HG03060 (cell line): ENCODE measurements around the gene KPNB1.

Experiments
- ATAC-seq: cut with Tn5 transposase; IDR thresholded peaks from one replicate; pipeline ENCODE4 v1.9.1; 2021; ENCODE audit warnings: low read depth, moderate number of reproducible peaks; ENCODE audit not compliant: unreplicated experiment

The KPNB1 gene

DNA sequence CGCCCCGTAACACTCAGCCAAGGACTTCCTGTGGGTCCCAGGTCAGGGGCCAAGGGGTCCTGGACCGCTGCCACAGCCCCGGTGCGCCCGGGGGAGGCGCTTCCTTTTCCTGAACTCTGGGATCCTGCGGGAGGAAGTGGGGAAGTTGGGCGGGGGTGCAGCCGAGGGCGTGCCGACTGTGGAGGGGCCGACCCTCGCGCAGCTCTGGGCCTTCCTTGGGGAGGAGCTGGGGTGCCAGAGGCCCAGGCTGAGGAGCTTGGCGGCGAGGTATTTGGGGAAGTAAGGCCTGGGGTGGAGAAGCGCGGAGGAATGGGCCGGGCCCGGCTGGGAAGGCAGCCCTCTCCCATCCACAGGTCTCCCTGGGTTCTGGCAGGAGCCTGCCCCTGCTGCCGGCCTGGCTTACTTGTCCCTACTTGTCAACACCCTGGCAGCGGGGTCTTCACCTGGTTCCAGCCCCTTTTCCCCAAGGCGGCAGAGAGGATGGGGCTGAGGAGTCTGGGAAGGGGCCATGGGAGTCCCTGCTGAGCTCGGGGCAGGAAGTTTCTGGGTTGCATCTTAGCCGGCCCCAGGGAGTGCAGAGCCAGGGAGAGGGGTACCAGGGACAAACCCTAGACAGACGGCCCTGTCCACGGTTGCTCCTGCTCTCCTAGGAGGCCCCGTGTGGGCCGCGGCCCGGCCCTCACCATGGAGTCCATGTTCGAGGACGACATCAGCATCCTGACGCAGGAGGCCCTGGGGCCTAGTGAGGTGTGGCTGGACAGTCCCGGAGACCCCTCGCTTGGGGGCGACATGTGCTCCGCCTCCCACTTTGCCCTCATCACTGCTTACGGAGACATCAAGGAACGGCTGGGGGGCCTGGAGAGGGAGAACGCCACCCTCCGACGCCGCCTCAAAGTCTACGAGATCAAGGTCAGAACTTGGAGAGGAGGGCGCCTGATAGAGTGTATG, 46.0 kb downstream of the KPNB1 start:
- no peak for ATAC-seq

DNA sequence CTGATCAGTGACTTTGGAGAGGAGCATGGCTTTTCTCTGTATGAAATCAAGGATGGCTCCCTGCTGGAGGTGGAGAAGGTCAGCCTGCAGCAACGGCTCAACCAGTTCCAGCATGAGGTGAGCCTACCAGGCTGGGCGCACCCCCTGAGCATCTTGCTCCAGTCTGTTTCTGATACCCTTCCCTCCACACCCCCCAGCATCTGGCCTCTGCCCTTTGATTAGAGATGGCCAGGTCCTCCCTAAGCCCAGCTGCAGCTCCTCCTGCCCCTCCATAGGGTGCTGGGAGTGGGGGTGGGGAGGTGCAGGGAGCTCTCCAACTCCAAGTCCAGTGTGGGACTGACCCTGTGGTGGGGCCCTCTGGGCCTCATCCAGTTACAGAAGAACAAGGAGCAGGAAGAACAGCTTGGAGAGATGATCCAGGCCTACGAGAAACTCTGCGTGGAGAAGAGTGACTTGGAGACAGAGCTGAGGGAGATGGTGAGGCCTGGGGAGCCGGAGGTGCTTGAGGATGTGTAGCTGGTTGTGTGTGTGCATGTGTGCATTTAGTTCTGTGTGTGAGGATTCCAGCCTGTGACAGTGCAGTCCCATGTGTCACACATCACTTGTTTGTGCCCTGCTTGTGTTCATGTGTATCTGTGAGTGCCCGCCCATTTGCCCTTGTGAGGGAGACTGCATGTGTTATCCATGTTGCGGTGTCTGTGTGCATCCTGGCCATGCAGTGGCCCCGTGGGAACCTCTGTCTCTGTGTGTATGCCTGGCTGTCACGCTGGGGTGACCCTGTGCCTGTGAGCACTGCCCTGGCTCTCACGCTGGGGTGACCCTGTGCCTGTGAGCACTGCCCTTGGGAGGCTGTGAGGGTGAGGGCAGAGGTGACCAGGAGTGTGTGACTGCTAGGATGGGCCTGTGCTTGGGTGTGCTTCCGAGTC, 47.3 kb downstream of the KPNB1 start:
- ATAC-seq, result no peak

DNA sequence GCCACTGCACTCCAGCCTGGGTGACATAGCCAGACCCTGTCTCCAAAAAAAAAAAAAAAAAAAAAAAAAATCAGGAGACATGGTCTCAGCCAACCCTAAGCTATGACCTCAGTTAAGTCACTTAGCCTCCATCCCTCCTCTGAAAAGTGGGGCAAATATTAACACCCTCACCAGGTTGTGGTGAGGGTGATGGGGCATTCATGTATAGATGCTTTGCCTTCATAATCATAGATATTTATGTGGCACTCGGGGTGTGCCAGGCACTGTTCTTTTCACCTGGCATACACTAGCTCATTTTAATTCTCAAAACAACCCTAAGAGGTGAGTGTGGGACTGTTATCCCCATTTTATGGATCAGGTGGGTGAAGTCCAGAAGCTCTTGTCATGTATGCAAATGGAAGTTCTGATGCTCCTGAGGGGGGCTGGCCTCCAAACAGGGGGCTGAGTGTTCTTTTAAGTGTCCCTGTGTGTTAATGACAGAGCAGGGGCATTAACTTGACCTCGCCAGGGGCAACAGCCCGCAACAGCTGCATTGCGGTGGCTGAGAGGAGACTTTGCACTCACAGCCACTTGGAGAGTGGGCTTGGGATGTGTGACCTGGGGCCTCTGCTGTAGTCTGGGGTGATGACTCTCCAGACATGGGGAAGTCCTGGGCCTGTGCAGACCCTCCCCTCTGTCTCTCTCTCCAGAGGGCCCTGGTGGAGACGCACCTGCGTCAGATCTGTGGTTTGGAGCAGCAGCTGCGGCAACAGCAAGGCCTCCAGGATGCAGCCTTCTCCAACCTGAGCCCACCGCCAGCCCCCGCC, 48.4 kb downstream of the KPNB1 start:
- no peak for ATAC-seq

DNA sequence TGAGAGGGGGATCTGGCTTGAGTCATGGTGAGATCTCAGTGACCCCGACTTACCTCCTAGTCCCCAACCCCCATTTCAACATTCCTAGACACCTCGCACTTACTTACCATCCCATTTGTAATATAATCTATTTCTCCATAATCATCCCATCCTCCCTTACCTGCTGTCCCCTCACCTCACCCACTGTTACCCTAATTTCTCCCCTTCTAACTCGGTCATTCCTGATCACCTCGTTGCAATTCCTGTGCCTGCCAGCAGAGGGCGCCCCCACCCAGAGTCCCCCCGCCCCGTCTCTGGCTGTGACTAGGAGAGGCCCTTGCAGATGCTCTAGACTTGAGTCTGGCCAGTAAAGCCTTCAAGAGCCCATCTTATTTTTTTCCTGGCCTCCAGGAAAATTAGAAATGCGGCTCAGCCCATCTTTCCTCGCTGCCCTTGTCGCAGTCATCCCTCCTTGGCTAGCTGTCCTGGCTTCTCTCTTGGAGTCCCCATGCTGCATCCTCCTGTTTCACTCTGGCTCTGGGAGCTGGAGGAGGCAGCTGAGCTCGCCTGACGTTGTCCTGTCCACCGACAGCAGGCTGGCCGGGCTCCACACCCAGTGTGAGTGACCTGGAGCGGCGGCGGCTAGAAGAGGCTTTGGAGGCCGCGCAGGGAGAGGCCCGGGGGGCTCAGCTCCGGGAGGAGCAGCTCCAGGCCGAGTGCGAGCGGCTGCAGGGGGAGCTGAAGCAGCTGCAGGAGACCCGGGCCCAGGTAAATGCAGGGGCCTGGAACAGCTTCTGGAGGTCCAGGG, 49.2 kb downstream of the KPNB1 start:
- ATAC-seq, result no peak

DNA sequence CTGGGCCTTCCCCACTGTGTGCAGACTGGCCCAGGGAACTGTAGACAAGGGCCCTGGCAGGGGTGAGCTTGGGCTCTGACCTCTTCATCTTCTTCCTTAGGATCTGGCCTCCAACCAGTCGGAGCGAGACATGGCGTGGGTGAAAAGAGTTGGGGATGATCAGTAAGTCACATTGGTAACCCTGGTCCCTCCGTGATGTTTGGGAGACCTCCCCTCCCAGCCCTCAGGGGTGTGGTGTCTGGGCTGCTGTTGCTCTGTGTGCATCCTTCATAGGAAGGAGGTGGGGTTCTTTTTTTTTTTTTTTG, 49.8 kb downstream of the KPNB1 start:
- ATAC-seq, result no peak

DNA sequence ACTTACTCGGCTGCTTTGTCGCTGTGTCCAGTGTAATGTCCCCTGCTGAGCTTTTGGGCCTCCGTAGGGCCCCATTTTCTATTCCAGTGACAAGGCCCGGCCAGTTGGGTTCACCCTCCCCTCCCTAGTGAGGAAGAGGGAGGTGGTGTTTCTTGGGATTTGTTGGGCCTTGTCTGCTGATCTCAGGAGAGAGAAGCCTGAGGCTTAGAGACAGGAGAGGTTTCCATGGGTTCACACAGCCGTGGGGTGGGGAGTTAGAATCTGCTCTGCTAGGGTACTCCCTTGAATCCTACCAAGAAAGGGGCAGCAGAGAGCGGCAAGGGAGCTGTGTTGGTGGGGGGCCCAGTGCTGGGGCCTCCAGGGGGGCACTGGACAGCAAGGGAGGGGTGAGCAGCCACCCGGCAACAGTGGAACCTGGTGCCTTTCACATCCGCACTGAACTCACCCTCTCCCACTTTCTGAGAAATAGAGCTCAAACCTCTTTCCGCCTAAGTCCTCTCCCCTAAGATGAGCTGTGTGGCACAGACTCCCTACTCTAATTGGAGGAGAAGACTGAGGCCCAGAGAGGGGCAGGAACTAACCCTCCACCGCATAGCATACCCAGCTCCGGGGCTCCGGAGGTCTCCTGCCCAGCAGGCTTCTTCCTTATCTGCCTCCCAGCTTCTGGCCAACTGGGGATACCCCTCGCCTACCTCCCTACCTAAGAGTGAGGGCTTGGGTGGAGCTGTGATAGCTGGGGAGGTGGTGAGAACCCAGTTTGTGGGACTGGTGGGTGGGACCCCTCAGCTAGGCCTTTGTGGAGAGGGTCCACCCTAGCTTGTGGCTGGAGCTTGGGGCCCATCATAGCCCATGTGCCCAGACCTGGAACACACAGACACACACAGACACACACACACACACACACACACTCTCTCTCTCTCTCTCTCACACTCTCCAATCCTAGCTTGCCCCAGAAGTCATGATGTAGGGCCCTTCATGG, 51.0 kb downstream of the KPNB1 start:
- ATAC-seq, result no peak

DNA sequence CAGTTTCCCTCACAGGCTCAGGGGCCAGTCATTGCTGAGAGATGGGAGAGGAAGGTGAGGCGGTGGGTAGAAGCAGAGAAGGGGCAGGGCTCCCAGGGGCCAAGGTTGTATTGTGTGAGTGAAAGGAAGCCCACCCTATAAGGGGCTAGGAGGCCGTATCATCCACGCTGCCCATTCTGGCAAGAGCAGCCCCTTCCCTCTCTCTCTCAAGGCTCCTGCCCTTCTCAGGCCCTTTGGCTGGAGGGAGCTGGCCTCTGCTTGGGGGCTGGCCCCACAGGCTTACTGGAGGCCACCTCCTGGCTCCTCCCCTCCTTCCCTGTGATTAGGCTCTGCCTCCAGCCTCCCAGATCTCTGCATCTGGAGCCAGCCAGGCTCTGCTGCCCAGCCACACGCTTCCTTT, 51.9 kb downstream of the KPNB1 start:
- ATAC-seq, result no peak

DNA sequence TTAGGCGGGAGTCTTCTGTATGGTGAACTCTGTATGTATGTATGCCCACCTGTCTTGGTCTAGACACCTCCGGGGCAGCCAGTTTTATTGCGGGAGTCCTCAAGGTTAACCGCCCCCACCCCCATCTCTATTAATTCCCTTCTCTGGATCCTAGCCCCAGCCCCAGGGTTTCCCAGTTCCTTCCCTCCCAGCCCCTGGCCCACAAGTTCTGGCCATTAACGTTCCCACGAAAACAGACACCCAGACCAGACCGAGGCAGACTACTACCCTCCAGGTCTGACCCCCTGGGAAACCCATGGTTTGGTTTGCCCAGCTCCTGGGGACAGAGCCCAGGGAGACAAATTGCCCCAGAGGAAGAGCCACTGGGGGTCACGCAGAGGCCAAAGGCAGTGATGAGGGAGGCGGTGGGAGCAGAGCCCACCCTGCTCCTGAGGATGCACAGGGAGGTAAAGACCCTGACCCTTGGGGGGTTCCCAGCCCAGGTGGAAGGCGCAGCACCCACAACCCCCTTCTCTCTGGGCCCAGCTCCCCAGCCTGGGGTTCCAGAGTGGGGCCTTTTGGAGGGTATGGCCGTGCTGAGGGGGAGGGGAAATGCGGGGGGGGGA, 52.8 kb downstream of the KPNB1 start:
- ATAC-seq, result no peak

DNA sequence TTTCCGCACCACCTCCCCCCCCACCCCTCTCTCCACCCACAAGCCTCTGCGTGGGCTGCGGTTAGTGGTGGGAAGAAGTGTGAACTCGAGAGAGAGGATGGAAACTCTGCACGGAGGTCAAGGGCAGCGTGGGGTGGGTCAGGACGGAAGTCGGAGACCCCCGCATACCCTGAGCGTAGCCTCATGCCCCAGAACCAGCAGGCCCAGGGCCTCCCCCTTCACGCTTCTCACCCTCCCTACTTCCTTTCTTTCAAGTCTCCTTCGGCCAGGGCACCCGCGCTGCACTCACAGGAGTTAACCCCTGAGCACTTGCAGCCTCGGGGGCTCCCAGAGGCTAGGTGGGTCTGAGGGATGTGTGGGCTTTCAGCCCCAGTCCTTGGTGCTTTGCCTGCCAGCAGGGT, 53.5 kb downstream of the KPNB1 start:
- no peak for ATAC-seq

DNA sequence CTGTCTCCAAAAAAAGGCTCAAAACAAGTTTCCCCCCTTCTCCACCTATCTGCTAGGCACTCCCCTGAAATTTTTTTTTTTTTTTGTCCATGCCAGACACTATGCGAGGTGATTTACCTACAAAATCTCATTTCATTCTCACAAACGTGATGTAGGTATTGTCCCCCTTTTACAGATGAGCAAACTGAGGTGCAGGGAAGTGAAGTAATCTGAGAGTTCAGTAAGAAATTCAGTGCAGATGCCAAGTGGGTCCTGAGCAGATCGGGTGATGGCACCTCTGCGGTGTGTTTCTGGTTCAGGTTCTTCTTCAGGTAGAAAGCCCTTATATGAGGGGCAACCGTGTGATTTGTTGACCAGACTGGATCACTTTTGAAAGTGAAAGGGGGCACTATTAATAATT, 54.0 kb downstream of the KPNB1 start:
- ATAC-seq, result no peak

DNA sequence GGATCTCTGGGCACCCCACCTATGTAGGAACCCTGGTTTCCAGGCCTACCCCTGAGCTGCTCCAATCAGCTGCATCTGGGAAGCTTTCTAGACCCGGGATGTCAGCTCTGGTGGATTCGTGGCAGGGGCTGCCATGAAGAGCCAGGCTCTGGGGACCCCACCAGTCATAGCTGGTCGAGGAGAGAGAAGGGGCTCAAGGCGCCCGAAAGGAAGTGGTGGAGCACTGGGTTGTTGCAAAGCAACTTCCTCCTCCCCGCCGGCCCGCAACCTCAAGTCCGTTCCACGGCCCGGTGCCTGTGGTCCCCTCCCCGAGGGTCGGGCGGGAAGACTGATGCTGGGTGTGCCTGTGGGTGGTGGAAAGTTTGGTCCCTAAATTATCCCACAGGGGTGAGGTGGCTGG, 54.4 kb downstream of the KPNB1 start:
- no peak for ATAC-seq

DNA sequence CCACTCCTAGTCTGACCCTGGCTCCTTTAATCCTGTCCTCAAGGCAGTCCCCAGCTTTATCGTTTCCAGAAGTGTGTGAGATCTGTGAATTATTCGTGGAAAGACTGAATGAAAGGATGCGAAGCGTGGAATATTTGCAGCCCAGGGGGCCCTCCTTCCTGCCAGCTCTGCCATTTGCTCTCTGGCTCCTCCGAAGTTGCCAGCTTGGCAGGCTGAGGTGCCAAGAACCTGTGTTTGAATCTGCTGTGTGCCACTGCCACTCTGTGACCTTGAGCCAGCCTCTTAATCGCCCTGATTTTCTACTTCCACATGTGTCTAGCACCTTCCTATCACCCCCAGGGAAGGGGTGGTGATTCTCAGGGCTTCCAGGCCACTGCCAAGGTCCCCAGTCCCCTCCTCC, 55.0 kb downstream of the KPNB1 start:
- ATAC-seq, result no peak

DNA sequence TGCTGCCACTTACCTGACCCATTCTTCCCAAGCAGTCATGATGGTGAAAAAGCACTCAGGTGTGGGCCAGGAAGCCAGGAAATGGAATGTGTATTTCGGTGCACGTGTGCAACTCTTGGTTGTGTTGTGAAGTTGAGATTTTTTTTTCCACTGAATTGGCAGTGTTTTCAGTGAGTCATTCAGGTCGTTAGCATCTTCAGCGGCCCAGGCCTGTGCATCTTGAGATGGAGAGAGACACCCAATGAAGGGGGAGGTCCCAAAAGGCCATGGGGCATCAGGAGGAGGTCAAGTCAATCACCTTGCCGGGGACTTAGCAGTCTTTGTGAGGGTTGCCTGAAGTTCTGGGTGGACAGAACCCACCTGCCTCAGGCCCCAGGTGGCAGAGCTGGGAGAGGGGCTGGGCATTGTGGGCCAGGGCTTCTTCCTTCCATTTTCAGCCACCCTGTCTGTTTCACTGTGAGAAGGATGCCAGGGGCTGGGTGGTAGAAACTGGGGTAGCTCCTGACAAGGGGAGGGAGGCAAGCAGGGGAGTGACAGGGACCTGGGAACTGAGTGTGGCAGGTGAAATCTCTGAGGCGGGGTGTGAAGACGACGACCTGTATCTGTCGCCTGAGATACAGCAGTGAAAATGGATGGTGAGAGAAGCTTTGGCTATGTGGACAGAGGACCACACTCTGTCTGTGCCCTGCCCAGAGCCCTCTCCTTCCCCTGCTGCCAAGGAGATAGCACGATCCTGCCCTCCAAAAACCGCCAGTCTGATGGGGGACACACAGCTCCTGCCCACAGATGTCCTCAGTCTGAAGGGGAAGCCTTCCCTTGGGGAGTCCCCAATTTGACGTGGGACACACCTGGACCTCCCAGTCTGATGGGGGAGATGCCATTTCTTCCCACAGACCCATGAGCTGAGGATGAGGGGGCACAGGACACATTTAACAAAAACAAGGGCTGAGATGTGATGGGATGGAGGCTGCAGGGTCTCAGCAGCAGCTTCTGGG, 56.1 kb downstream of the KPNB1 start:
- ATAC-seq, result no peak

DNA sequence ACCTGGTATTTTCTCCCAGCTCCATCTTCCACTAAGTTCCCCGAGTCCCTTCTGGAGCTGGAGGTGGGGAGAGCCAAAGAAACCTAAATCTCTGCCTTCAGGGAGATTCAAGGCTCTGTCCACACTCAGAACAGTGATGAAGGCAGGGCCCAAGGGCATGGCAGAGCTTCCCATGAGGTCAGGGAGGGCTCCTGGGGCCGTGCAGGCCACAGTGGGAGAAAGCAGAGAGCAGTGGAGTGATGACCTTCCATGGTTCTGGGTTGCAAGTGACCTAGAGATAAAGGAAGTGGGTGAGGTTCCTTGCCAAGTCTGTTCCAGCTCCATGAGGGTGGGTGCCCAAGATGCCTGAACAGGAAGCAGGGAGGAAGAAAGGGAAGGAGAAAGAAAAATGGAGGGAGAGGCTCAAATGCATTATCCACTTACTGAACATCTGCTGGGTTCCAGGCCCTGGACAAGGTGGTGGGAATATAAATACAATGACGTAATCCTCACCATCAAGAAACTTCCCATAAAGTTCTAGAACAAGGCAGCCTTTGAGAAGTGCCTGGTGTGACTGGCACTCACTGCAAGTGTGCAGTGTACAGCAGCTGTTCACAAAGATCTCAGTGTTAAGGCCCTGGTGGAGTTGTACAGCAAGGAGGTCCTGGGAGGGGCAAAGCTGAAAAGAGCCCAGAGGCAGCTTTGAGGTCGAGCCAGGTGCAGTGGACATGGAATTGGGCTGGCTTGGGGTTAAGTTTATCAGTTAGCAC, 57.5 kb downstream of the KPNB1 start:
- no peak for ATAC-seq

DNA sequence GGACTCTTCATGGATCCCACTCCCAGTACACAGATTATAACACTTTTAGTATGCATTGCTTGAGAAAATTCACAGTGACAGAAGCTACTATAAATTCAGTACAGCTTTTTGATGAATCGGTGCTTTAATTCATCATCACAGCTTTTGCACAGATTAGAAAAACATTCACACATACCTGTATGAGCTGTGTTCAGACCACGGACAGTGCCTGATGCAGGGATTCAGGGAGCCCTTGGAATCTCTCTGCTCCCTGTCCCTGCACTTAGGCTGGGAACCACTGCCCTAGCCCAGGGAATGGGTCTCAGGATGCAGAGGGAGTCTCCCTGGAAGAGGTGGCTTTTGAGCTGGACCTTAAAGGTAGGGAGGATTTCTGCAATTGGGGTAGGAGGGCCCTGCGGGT, 58.2 kb downstream of the KPNB1 start:
- no peak for ATAC-seq

DNA sequence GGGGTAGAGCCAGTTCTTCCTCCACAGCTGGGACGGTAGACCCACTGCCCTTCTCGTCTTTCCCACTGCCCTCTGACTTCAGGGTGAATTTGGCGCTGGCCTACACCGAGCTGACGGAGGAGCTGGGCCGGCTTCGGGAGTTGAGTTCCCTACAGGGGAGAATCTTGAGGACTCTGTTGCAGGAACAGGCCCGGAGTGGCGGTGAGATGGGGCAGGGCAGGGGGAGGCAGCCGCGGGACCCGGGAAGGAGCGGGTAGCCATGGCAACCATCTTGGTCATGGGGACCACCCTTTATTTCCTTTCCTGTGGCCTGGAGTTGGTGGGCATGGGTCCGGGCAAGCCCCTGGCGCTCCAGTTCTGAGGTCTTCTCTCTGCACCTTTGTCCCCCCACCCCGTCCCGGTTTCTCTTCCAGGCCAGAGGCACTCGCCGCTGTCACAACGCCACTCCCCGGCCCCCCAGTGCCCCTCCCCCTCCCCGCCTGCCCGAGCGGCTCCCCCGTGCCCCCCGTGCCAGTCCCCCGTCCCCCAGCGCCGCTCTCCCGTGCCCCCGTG, 58.7 kb downstream of the KPNB1 start:
- no peak for ATAC-seq
